Lung (tissue), 16 donors: ENCODE measurements around the gene LDOC1. TPM values are rescaled to one million over a fixed set of nuclear protein-coding genes. Genes with fewer than 3 reads are reported as not detected.
A peak's percentile ranks its signal among the peaks of the same experiment; 100 is the strongest.

Experiments
- ATAC-seq: fragments of 200-7000 bp; cut with Tn5 transposase; one replicate; pipeline ENCODE4 v1.9.1; 2020; ENCODE audit warnings: moderate number of reproducible peaks; ENCODE audit not compliant: insufficient read depth, low FRiP score
- DNase-seq, 3 donors: peaks; one replicate each; pipeline ENCODE4 v3.0.0-alpha.2; 2013 to 2017
- H3K27ac ChIP-seq, 2 donors: one replicate each; pipeline ENCODE4 v1.5.1; 2013; ENCODE audit warnings: mild to moderate bottlenecking in 2 of 2, moderate library complexity in 2 of 2, control low read depth in 1 of 2, inconsistent platforms in 1 of 2, low read depth in 1 of 2, low read length in 1 of 2
- H3K27me3 ChIP-seq, 3 donors: one replicate each; pipeline ENCODE4 v1.5.1; 2013; ENCODE audit warnings: low read length in 2 of 3; ENCODE audit not compliant: control insufficient read depth in 3 of 3, insufficient read depth in 3 of 3
- H3K36me3 ChIP-seq, 4 donors: one replicate each; pipeline ENCODE4 v1.5.1; 2013; ENCODE audit warnings: low read length in 4 of 4, mild to moderate bottlenecking in 1 of 4, moderate library complexity in 1 of 4; ENCODE audit not compliant: control insufficient read depth in 4 of 4, insufficient read depth in 4 of 4
- H3K4me1 ChIP-seq, 5 donors: one replicate each; pipeline ENCODE4 v1.5.1; 2013; ENCODE audit warnings: low read length in 5 of 5, mild to moderate bottlenecking in 2 of 5, moderate library complexity in 1 of 5; ENCODE audit not compliant: control insufficient read depth in 5 of 5, insufficient read depth in 5 of 5
- H3K4me3 ChIP-seq: one replicate; pipeline ENCODE4 v1.5.1; 2013; ENCODE audit warnings: mild to moderate bottlenecking, control low read depth, moderate library complexity
- H3K9ac ChIP-seq, 2 donors: one replicate each; pipeline ENCODE4 v1.5.1; 2013; ENCODE audit warnings: low read length in 2 of 2, control low read depth in 1 of 2; ENCODE audit not compliant: insufficient read depth in 1 of 2
- H3K9me3 ChIP-seq, 4 donors: one replicate each; pipeline ENCODE4 v1.5.1; 2013; ENCODE audit warnings: low read length in 3 of 4, mild to moderate bottlenecking in 1 of 4, moderate library complexity in 1 of 4; ENCODE audit not compliant: control insufficient read depth in 4 of 4, insufficient read depth in 3 of 4
- CTCF ChIP-seq: IDR thresholded peaks from 2 replicates; pipeline ENCODE4 v1.5.1; 2012; ENCODE audit warnings: mild to moderate bottlenecking; ENCODE audit errors: control extremely low read depth, extremely low read depth
- WGBS, 2 donors: extraction: QIAGEN DNeasy Blood & Tissue Kit; methylation state at CpG; one replicate each; pipeline ENCODE4 v1.1.7; 2013; 5-methylcytosine and 5-hydroxymethylcytosine counted together
- long read RNA-seq, 5 donors: transcript quantifications; one replicate each; lab custom pipeline, GENCODE V29; 2026
- polyA plus RNA-seq, 2 donors: library from polyadenylated mRNA; stranded (reverse); fragments of 200-250 nt; gene quantifications; one replicate each; pipeline ENCODE4 v1.2.1, GENCODE V29; 2013
- total RNA-seq, 2 donors: library from RNA; depleted of rRNA in 1 of 2; stranded (reverse); fragments of >200 nt in 1 of 2; gene quantifications; one replicate each; pipeline ENCODE4 v1.2.1, GENCODE V29; 2014 to 2021
- donor health status: control.
- donor health status: control.
- donor health status: Bipolar disorder and iron deficiency.
- donor health status: healthy.
- donor health status: DM: yes; HTN: yes; CAD: no.

LDOC1 gene
- 10 to 100 TPM; 20.1 to 21.6 TPM for total RNA-seq
- polyA plus RNA-seq, result 10 to 100 TPM in 1 of 2 donors, 1 to 10 TPM in 1; 9.9 to 21.7 TPM
- long read RNA-seq, donor 1, transcript LDOC1-201 (1 exons, 1,381 nt), result major isoform, 166 of 166 reads
- long read RNA-seq, donor 1, partial matches to known transcripts, result 0 of 166 reads
- long read RNA-seq, donor 1, other reads (novel, unspliced or antisense), result 0 of 166 reads
- long read RNA-seq, donor 2, transcript LDOC1-201 (1 exons, 1,381 nt), result major isoform, 63 of 64 reads
- long read RNA-seq, donor 2, partial matches to known transcripts, result 0 of 64 reads
- long read RNA-seq, donor 2, other reads (novel, unspliced or antisense), result 0 of 64 reads
- long read RNA-seq, donor 3, transcript LDOC1-201 (1 exons, 1,381 nt), result major isoform, 82 of 85 reads
- long read RNA-seq, donor 3, partial matches to known transcripts, result 0 of 85 reads
- long read RNA-seq, donor 3, other reads (novel, unspliced or antisense), result 0 of 85 reads
- long read RNA-seq, donor 4, transcript LDOC1-201 (1 exons, 1,381 nt), result major isoform, 78 of 78 reads
- long read RNA-seq, donor 4, partial matches to known transcripts, result 0 of 78 reads
- long read RNA-seq, donor 4, other reads (novel, unspliced or antisense), result 0 of 78 reads
- long read RNA-seq, donor 5, transcript LDOC1-201 (1 exons, 1,381 nt), result major isoform, 175 of 176 reads
- long read RNA-seq, donor 5, partial matches to known transcripts, result 0 of 176 reads
- long read RNA-seq, donor 5, other reads (novel, unspliced or antisense), result 0 of 176 reads

- Histone ChIP-seq H3K9me3 (no peaks in the 10 kb centered on the region), H3K9ac (peak within 1 kb of the TSS; percentile 44 to 81), H3K27me3 (peaks cover 0 to 3% (median 0%) of the 10 kb centered on the region in 3 donors), H3K4me1 (peaks cover 0 to 7% (median 0%) of the 10 kb centered on the region in 5 donors), H3K4me3 (peak within 1 kb of the TSS; percentile 60), H3K27ac (peak within 1 kb of the TSS in 1 of 2 donors; percentile 22), H3K36me3 (no peaks in the 10 kb centered on the region)
- DNase-seq (peak; percentile 81 to 90 (median 88)), ATAC-seq (peak; percentile 88)
- WGBS, 2 donors, result 2 to 33% methylated on average over 50 to 83 of the region's 83 CpGs
- no peak for TF ChIP-seq CTCF
These were observed at the start of gene LDOC1 for GRCh38 chrX:141176586-141177451. Gene LDOC1, minus strand, starts transcription at chrX:141177129. Its CDS starts 108 bp downstream, at chrX:141177021.

GRCh38 chrX:141221611-141222010 lies 44.7 kb upstream of the LDOC1 start:
- ATAC-seq, result no peak
- no peaks in the 10 kb centered on the region for H3K27me3 ChIP-seq
- WGBS, 2 donors, result 85 to 86% methylated on average over 2 of the region's 2 CpGs

More at GRCh38 chrX:141221611-141222010, 44.7 kb upstream of the LDOC1 start:
- Histone ChIP-seq H3K9ac (no peak overlapping the region), H3K36me3 (no peaks in the 10 kb centered on the region), H3K27ac (no peak overlapping the region), H3K4me1 (peaks cover 0 to 3% (median 0%) of the 10 kb centered on the region in 5 donors), H3K4me3 (no peak overlapping the region), H3K9me3 (no peaks in the 10 kb centered on the region)
- TF ChIP-seq CTCF, result no peak
- DNase-seq, result no peak
